K562 (cell line): Measurements from ENCODE around the gene SMIM45.

ENCODE experiments used
- ATAC-seq: fragments of 200-7000 bp; cut with Tn5 transposase; 3 replicates; pipeline ENCODE4 v1.9.1; 2020; ENCODE audit warnings: moderate library complexity
- BruUV-seq: library from RNA; stranded (reverse); fragments of 400-500 nt; replicated peaks from 2 replicates; lab custom pipeline; 2021; lab: Mats Ljungman, UMichigan
- CTCF ChIA-PET: fragments of 300-600 bp; formaldehyde crosslinking; extraction: SDS; loops from one replicate; lab custom pipeline; 2021; ENCODE audit warnings: low intra/inter-chr PET ratio; lab: Yijun Ruan, JAX
- POLR2A ChIA-PET: fragments of 300-600, 350-650 bp; sonication (Branson Sonifier 250); formaldehyde crosslinking; extraction: SDS; loops from one replicate; lab custom pipeline; 2021; ENCODE audit warnings: antibody characterized with exemption, inconsistent platforms; lab: Yijun Ruan, JAX
- DNase-seq, 4 experiments: peaks; one replicate each; pipeline versions ENCODE4 v3.0.0 to v3.0.0-alpha.2; 2011 to 2018; ENCODE audit warnings: low spot score in 3 of 4, mixed read lengths in 3 of 4; ENCODE audit errors: extremely low read depth in 1 of 4
- FAIRE-seq: peaks from 2 replicates; lab custom pipeline; 2011; peaks lifted over from hg19 to GRCh38; lab: Jason Lieb, UNC
- H2AFZ ChIP-seq: 2 replicates; pipeline ENCODE4 v1.6.0; 2011; ENCODE audit warnings: low read depth, low read length, control low read depth, inconsistent platforms
- H3K27ac ChIP-seq: fragments of 200-600 bp; 3 replicates; pipeline ENCODE4 v1.8.0; 2011; ENCODE audit warnings: low read depth, mild to moderate bottlenecking, control low read depth, inconsistent platforms, low read length, moderate library complexity, mixed read lengths; ENCODE audit errors: extremely low read depth
- H3K27me3 ChIP-seq, 2 experiments: fragments of 300-600 bp in 1 of 2; 2 replicates in 1 of 2; 3 replicates in 1 of 2; pipeline versions ENCODE4 v1.6.0 to v1.8.0; 2011; ENCODE audit warnings: inconsistent platforms in 2 of 2, low read length in 2 of 2, mild to moderate bottlenecking in 1 of 2, mixed read lengths in 1 of 2, moderate library complexity in 1 of 2; ENCODE audit not compliant: control insufficient read depth in 2 of 2, insufficient read depth in 2 of 2
- H3K36me3 ChIP-seq: fragments of 300-600 bp; 3 replicates; pipeline ENCODE4 v1.8.0; 2011; ENCODE audit warnings: mild to moderate bottlenecking, low read length, inconsistent platforms; ENCODE audit not compliant: control insufficient read depth, insufficient read depth
- H3K4me1 ChIP-seq, 2 experiments: fragments of 200-600 bp in 1 of 2; replicated peaks in 1 of 2; 2 replicates in 1 of 2; 3 replicates in 1 of 2; pipeline versions ENCODE4 v1.5.1 to v1.8.0; 2011; ENCODE audit warnings: inconsistent platforms in 2 of 2, low read length in 2 of 2, mild to moderate bottlenecking in 1 of 2, mixed read lengths in 1 of 2, moderate library complexity in 1 of 2; ENCODE audit not compliant: control insufficient read depth in 2 of 2, insufficient read depth in 2 of 2
- H3K4me2 ChIP-seq: 2 replicates; pipeline ENCODE4 v1.6.1; 2011; ENCODE audit warnings: low read length, control low read depth, inconsistent platforms, mixed read lengths; ENCODE audit not compliant: insufficient read depth
- H3K4me3 ChIP-seq: fragments of 200-600 bp; sonication (generic), shearing (Covaris generic); 2 replicates; pipeline ENCODE4 v1.5.1; 2016; ENCODE audit warnings: control low read depth, inconsistent platforms
- H3K79me2 ChIP-seq: fragments of 200-600 bp; 3 replicates; pipeline ENCODE4 v1.8.0; 2011; ENCODE audit warnings: low read length, inconsistent platforms; ENCODE audit not compliant: control insufficient read depth, insufficient read depth
- H3K9ac ChIP-seq, 2 experiments: 2 replicates each; pipeline versions ENCODE4 v1.6.0 to v1.6.1; 2011; ENCODE audit warnings: low read depth in 2 of 2, low read length in 2 of 2, control low read depth in 1 of 2, inconsistent platforms in 1 of 2, mild to moderate bottlenecking in 1 of 2, mixed read lengths in 1 of 2; ENCODE audit not compliant: insufficient read depth in 1 of 2
- H3K9me1 ChIP-seq: one replicate; pipeline ENCODE4 v1.6.0; 2011; ENCODE audit warnings: inconsistent platforms, mild to moderate bottlenecking, low read length, moderate library complexity; ENCODE audit not compliant: control insufficient read depth, insufficient read depth
- H3K9me3 ChIP-seq: replicated peaks from 2 replicates; pipeline ENCODE4 v1.5.1; 2011; ENCODE audit warnings: low read depth, low read length, inconsistent platforms; ENCODE audit not compliant: control insufficient read depth, insufficient read depth
- H4K20me1 ChIP-seq: replicated peaks from 2 replicates; pipeline ENCODE4 v1.6.1; 2011; ENCODE audit warnings: low read length, inconsistent platforms, mixed read lengths; ENCODE audit not compliant: control insufficient read depth, insufficient read depth
- BHLHE40 ChIP-seq: IDR thresholded peaks from 2 replicates; pipeline ENCODE4 v1.6.1; 2011; ENCODE audit warnings: low read length, improper control_type of control experiment
- FOXK1 ChIP-seq: sonication (generic); formaldehyde crosslinking; IDR thresholded peaks from 2 replicates; pipeline ENCODE4 v1.8.0; 2022; ENCODE audit warnings: missing genetic modification reagents, mild to moderate bottlenecking, borderline replicate concordance
- GATA2 ChIP-seq: sonication (generic); formaldehyde crosslinking; IDR thresholded peaks from 2 replicates; pipeline ENCODE4 v1.4.0; 2020; ENCODE audit warnings: mild to moderate bottlenecking, missing genetic modification reagents
- POLR3A ChIP-seq: IDR thresholded peaks from 2 replicates; pipeline ENCODE4 v1.6.1; 2011; ENCODE audit warnings: borderline replicate concordance, mild to moderate bottlenecking, moderate library complexity; ENCODE audit not compliant: insufficient read length, insufficient read depth; ENCODE audit errors: extremely low read depth
- SLC30A9 ChIP-seq: fragments of 250-450 bp; sonication (Bioruptor Pico); IDR thresholded peaks from 2 replicates; pipeline ENCODE4 v1.8.0; 2022; ENCODE audit warnings: mild to moderate bottlenecking, moderate library complexity
- TEAD1 ChIP-seq, 2 experiments: fragments of 450-650 bp in 1 of 2; sonication (generic) in 1 of 2; formaldehyde crosslinking; IDR thresholded peaks; 2 replicates each; pipeline versions ENCODE4 v1.4.0 to v1.8.0; 2020 to 2022; ENCODE audit warnings: mild to moderate bottlenecking in 2 of 2, missing genetic modification reagents in 1 of 2
- U2AF2 ChIP-seq: fragments of 200-400 bp; formaldehyde crosslinking; optimal IDR thresholded peaks from 2 replicates; pipeline ENCODE3; 2017; ENCODE audit warnings: low read depth, mild to moderate bottlenecking, low read length
- ZBTB17 ChIP-seq: fragments of 450-650 bp; formaldehyde crosslinking; IDR thresholded peaks from 2 replicates; pipeline ENCODE4 v1.4.0; 2020; ENCODE audit warnings: mild to moderate bottlenecking
- ZNF239 ChIP-seq: fragments of 250-450 bp; sonication (Bioruptor Pico); IDR thresholded peaks from 2 replicates; pipeline ENCODE4 v1.4.0; 2020; ENCODE audit warnings: mild to moderate bottlenecking
- WGBS: fragments of 100-300 bp; shearing (Covaris generic); methylation state at CpG from one replicate; pipeline ENCODE4 v1.1.6; 2016; ENCODE audit warnings: low coverage, mixed read lengths; ENCODE audit not compliant: insufficient coverage; ENCODE audit errors: missing lambda C conversion rate; 5-methylcytosine and 5-hydroxymethylcytosine counted together
- in situ Hi-C: fragments of 300-500 bp; cut with MboI; formaldehyde crosslinking; loops from 4 replicates; pipeline ENCODE4 v1.15.0; 2018; ENCODE audit warnings: inconsistent platforms, mixed read lengths
- intact Hi-C: fragments of 100-400 bp; cut with micrococcal nuclease; formaldehyde crosslinking; loops from 2 replicates; pipeline ENCODE4 v1.14.2; 2022
- TF ChIP-seq, protein P1 (sequence below): fragments of 250-450 bp; sonication (Bioruptor Pico); IDR thresholded peaks from 2 replicates; pipeline ENCODE4 v1.9.0; 2021; ENCODE audit warnings: mild to moderate bottlenecking, inconsistent platforms

SMIM45 gene

DNA sequence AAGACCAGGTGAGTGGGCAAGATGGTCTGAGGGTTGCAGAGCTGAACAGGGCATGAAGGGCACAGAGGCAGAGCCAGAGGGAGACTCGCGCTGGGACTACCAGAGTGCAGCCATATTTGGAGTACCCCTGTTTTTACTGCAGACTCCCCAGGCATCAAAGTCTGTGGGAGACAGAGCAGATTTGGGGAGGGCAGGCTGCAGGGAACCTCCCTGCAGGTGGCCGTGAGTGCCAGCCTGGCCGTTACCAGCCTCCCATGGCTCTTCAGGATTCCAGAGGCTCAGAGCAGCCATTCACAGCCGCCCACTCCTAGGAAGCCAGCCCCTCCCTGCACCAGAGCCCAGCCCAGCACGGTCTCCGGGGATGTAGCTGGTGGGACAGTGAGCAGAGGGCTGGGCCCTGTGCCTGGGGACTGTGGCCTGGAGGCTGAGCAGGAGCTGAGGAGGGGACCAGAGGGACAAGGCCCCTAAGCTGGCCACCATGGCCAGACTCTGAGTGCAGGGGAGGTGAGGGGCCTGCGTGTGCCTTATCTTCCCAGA, 17.2 kb downstream of the SMIM45 start, which contains the start of gene SEPTIN3 (continued):
- no peak for TF ChIP-seq TEAD1 (CRISPR knock-in tag; IDR thresholded peaks at IDR 0.05)
- TF ChIP-seq ZNF239 (CRISPR knock-in tag), result no peak
- no peak for TF ChIP-seq POLR3A
- no peak for TF ChIP-seq ZBTB17 (CRISPR knock-in tag)
- TF ChIP-seq SLC30A9 (CRISPR knock-in tag), result no peak
- no peak for TF ChIP-seq FOXK1 (CRISPR knock-in tag)
- TF ChIP-seq, protein P1, sequence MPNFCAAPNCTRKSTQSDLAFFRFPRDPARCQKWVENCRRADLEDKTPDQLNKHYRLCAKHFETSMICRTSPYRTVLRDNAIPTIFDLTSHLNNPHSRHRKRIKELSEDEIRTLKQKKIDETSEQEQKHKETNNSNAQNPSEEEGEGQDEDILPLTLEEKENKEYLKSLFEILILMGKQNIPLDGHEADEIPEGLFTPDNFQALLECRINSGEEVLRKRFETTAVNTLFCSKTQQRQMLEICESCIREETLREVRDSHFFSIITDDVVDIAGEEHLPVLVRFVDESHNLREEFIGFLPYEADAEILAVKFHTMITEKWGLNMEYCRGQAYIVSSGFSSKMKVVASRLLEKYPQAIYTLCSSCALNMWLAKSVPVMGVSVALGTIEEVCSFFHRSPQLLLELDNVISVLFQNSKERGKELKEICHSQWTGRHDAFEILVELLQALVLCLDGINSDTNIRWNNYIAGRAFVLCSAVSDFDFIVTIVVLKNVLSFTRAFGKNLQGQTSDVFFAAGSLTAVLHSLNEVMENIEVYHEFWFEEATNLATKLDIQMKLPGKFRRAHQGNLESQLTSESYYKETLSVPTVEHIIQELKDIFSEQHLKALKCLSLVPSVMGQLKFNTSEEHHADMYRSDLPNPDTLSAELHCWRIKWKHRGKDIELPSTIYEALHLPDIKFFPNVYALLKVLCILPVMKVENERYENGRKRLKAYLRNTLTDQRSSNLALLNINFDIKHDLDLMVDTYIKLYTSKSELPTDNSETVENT (CRISPR knock-in tag), result no peak
- TF ChIP-seq, all 486 proteins: peak for 0

DNA sequence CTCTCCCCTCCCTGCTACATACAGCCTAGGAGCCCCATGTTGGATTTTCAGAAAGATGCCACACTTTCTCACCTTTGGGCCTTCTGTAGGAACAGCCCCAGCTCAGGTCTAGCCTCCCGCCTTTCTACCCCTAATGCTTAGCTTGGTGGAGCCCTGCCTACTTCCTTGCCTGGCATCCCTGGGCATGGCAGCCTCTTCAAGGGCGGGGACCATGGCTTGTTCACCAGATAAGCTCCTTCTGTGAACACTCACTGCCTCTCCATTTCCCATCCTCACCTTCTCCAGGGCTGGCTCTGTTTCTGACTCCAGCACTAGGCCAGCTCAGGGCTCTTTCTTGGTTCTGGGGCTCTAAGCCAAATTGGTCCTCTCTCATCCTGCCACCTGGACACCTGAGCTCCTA, 18.7 kb downstream of the SMIM45 start:
- no peaks in the 10 kb centered on the region for H4K20me1 ChIP-seq
- DNase-seq (no peak), ATAC-seq (no peak), FAIRE-seq (no peak)
- no peaks in the 10 kb centered on the region for H3K9me3 ChIP-seq
- H3K36me3 ChIP-seq, result no peaks in the 10 kb centered on the region
- WGBS, result 10% methylated on average over 2 of the region's 2 CpGs
- TF ChIP-seq BHLHE40 (no peak), U2AF2 (no peak), GATA2 (CRISPR knock-in tag) (no peak)
- no peak overlapping the region for H3K9ac ChIP-seq
- intact Hi-C loops, result no loop called here
- in situ Hi-C loops, result loop anchor here (25.0 kb wide), 1 partner anchor 467 kb away; the partner anchor contains the start of gene NFAM1
- no TSS peak for BruUV-seq
- H3K4me3 ChIP-seq, result no peak overlapping the region
- POLR2A ChIA-PET, result interaction anchor here (0.6 kb wide), 1 partner anchor 115 kb away, joined by 3 read pairs; no protein-coding TSS in a partner anchor
- CTCF ChIA-PET, result no interaction called here
- H3K9me1 ChIP-seq, result no peaks in the 10 kb centered on the region
- H3K4me2 ChIP-seq, result no peak overlapping the region
- peaks cover 4 to 11% of the 10 kb centered on the region in 2 experiments; a peak in 4 of 5 replicates for H3K4me1 ChIP-seq
- H3K27ac ChIP-seq, result no peak overlapping the region
- peaks cover 0 to 29% of the 10 kb centered on the region in 2 experiments; a peak in 4 of 5 replicates for H3K27me3 ChIP-seq
- H2AFZ ChIP-seq, result no peak overlapping the region
- no peaks in the 10 kb centered on the region for H3K79me2 ChIP-seq
